ENCODE data around the gene SHTN1. TPM values are rescaled to one million over a fixed set of nuclear protein-coding genes. Genes with fewer than 3 reads are reported as not detected.

Gene SHTN1
- total and polyA plus RNA-seq, 8 donors: 7.4 to 49.1 (median 15.7) TPM

DNA sequence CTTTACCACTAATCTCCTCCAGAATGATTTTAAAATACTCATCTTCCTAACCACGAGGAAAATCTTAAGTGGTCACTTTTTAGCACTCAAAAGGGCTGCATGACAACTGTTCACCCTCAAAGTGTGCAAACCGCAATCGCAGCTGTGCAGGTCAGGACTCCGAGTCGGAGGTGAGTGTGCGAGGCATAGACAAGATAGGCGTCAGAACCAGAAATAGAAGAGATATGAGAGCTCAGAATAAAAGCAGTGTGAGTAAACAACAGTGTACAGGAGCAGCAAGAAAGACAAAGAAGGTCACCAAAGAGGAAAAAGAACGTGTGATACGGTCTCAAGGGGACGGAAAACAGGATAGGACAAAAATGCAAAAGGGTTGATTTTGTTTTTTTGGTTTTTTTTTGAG lies 173.2 kb downstream of the SHTN1 start:
- intact Hi-C loops (cut with DNase I; ENCODE audit: low total_unique reads): no loop called here
- H3K27ac ChIP-seq: no peak overlapping the region
- no peaks in the 10 kb centered on the region for H3K4me1 ChIP-seq
- no peak for DNase-seq
- WGBS, 5 donors: 74 to 93% (median 85%) methylated on average over 10 of the region's 10 CpGs
- no peak for TF ChIP-seq POLR2AphosphoS5 (IDR thresholded peaks at IDR 0.05)
- TF ChIP-seq EP300 (IDR thresholded peaks at IDR 0.05): no peak
- no peak for TF ChIP-seq POLR2A (IDR thresholded peaks at IDR 0.05)
- TF ChIP-seq, protein P1, sequence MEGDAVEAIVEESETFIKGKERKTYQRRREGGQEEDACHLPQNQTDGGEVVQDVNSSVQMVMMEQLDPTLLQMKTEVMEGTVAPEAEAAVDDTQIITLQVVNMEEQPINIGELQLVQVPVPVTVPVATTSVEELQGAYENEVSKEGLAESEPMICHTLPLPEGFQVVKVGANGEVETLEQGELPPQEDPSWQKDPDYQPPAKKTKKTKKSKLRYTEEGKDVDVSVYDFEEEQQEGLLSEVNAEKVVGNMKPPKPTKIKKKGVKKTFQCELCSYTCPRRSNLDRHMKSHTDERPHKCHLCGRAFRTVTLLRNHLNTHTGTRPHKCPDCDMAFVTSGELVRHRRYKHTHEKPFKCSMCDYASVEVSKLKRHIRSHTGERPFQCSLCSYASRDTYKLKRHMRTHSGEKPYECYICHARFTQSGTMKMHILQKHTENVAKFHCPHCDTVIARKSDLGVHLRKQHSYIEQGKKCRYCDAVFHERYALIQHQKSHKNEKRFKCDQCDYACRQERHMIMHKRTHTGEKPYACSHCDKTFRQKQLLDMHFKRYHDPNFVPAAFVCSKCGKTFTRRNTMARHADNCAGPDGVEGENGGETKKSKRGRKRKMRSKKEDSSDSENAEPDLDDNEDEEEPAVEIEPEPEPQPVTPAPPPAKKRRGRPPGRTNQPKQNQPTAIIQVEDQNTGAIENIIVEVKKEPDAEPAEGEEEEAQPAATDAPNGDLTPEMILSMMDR (IDR thresholded peaks at IDR 0.05): no peak
- no peaks in the 10 kb centered on the region for H3K27me3 ChIP-seq
- peaks cover 0 to 44% (median 4%) of the 10 kb centered on the region in 4 donors for H3K36me3 ChIP-seq
- H3K9me3 ChIP-seq: no peaks in the 10 kb centered on the region
- no peak overlapping the region for H3K4me3 ChIP-seq

Small RNAs within 50 kb of the gene (small RNA-seq; reads per million reads assigned to genes)
- 0 reads per million in 4 donors for gene AC012308.1

Other genes starting within 250 kb of the SHTN1 start
- 1 to 10 TPM in 1 of 5 donors, under 1 TPM in 1, not detected in 3; 0.55 to 2.2 TPM for gene ENO4, start 155.7 kb downstream of the SHTN1 start, total RNA-seq
- gene ENO4, start 155.7 kb downstream of the SHTN1 start, polyA plus RNA-seq: under 1 TPM in 2 of 3 donors, not detected in 1; 0.05 to 0.06 TPM
- gene VAX1, start 133.1 kb upstream of the SHTN1 start, total RNA-seq: not detected
- gene VAX1, start 133.1 kb upstream of the SHTN1 start, polyA plus RNA-seq: not detected
- not detected for gene KCNK18, start 192.3 kb upstream of the SHTN1 start, total RNA-seq
- gene KCNK18, start 192.3 kb upstream of the SHTN1 start, polyA plus RNA-seq: not detected
- gene SLC18A2, start 235.9 kb upstream of the SHTN1 start, total RNA-seq: 10 to 100 TPM in 1 of 5 donors, 1 to 10 TPM in 3, not detected in 1; 2.3 to 49.6 (median 6.8) TPM
- 1 to 10 TPM in 2 of 3 donors, under 1 TPM in 1; 0.43 to 1.2 (median 1.1) TPM for gene SLC18A2, start 235.9 kb upstream of the SHTN1 start, polyA plus RNA-seq

All from stomach (tissue), 9 donors.